ENCODE data around the gene SERPINA5. TPM values are rescaled to one million over a fixed set of nuclear protein-coding genes. Genes with fewer than 3 reads are reported as not detected.
A peak's percentile ranks its signal among the peaks of the same experiment; 100 is the strongest.

SERPINA5 gene
- total and polyA plus RNA-seq, 2 of the 13 experiments (the other 11 are each of a cell fraction or from before 2014, with no cell fraction given): 449 to 498 TPM

- ChIA-PET POLR2A (interaction anchor here (1.5 to 2.0 kb wide), 3 partner anchors 21 to 154 kb away, joined by 3 to 8 read pairs (median 5); partner anchors contain the start of gene SERPINA1), CTCF (ENCODE audit: low intra/inter-chr PET ratio, low total read pairs) (interaction anchor here (0.8 kb wide), 1 partner anchor 138 kb away, joined by 3 read pairs; no protein-coding TSS in a partner anchor)
- ATAC-seq (no peak), FAIRE-seq (no peak), DNase-seq (ENCODE audit: low spot score) (no peak)
- no peaks in the 10 kb centered on the region for H3K27me3 ChIP-seq (ENCODE audit: control insufficient read depth in 1 of 2, insufficient read depth in 2 of 2, low read length in 2 of 2)
- H3K36me3 ChIP-seq (replicated peaks in 1 of 2; ENCODE audit: control insufficient read depth in 1 of 2, insufficient read depth in 2 of 2, low read length in 2 of 2): no peaks in the 10 kb centered on the region
- BruUV-seq (replicated peaks): no TSS peak
- H3K9ac ChIP-seq (ENCODE audit: insufficient read depth, low read depth, low read length): peak overlapping the region; percentile 41; the same call in 1 of the 2 replicates
- H3K4me1 ChIP-seq (ENCODE audit: insufficient read depth, low read length): peaks cover 98% of the 10 kb centered on the region
- H3K27ac ChIP-seq (ENCODE audit: extremely low read length, insufficient read depth, low read length): no peak overlapping the region
- no peaks in the 10 kb centered on the region for H4K20me1 ChIP-seq (ENCODE audit: insufficient read depth, low read length)
- H3K79me2 ChIP-seq (ENCODE audit: insufficient read depth, low read length): no peaks in the 10 kb centered on the region
- intact Hi-C loops (cut with micrococcal nuclease; ENCODE audit: unreplicated experiment) (loop anchor here (5.0 kb wide), 2 partner anchors 36 to 139 kb away; partner anchors contain the start of gene SERPINA12), in situ Hi-C loops (cut with HindIII; ENCODE audit: extremely low pct_ligation_motif_present, low pct_unique_long_range_greater_than_20kb) (loop anchor here (10.0 kb wide), 1 partner anchor 142 kb away; no protein-coding TSS in a partner anchor)
- TF ChIP-seq ZZZ3 (CRISPR knock-in tag; IDR thresholded peaks at IDR 0.05; ENCODE audit: borderline replicate concordance) (no peak), IRF2 (CRISPR knock-in tag; IDR thresholded peaks at IDR 0.05) (no peak), ZBTB43 (CRISPR knock-in tag; conservative IDR thresholded peaks at IDR 0.05) (no peak), ZNF615 (CRISPR knock-in tag; IDR thresholded peaks at IDR 0.05; ENCODE audit: borderline replicate concordance) (0 out of 2 replicates have a peak, but pooled peaks have one; percentile 32), THRA (CRISPR knock-in tag; IDR thresholded peaks at IDR 0.05; ENCODE audit: borderline replicate concordance) (no peak), RFX3 (CRISPR knock-in tag; IDR thresholded peaks at IDR 0.05) (no peak), NFIB (CRISPR knock-in tag; IDR thresholded peaks at IDR 0.05; ENCODE audit: borderline replicate concordance) (no peak), ZFP91 (CRISPR knock-in tag; IDR thresholded peaks at IDR 0.05; ENCODE audit: borderline replicate concordance) (peak; percentile 3; the same call in 1 of the 2 replicates), SP4 (CRISPR knock-in tag; IDR thresholded peaks at IDR 0.05) (0 out of 2 replicates have a peak, but pooled peaks have one; percentile 25), RNF219 (CRISPR knock-in tag; IDR thresholded peaks at IDR 0.05) (no peak), KAT8 (CRISPR knock-in tag; IDR thresholded peaks at IDR 0.05) (no peak), NKX3-1 (CRISPR knock-in tag; IDR thresholded peaks at IDR 0.05) (no peak), ZNF780A (CRISPR knock-in tag; IDR thresholded peaks at IDR 0.05) (no peak)
- no peak overlapping the region for H3K4me3 ChIP-seq (replicated peaks in 1 of 3; ENCODE audit: insufficient read depth in 1 of 3, low read depth in 2 of 3, low read length in 3 of 3)
- peak overlapping the region; percentile 30; the same call in 1 of the 2 replicates for H3K4me2 ChIP-seq (ENCODE audit: low read depth, low read length)
- H2AFZ ChIP-seq (ENCODE audit: low read length): no peak overlapping the region
- no peaks in the 10 kb centered on the region for H3K9me3 ChIP-seq (ENCODE audit: low read length)
- WGBS (ENCODE audit: low lambda C conversion rate): 72% methylated on average over 2 of the region's 9 CpGs
Observed at GRCh38 chr14:94542811-94543440, 38.3 kb upstream of the SERPINA5 start.
